T-helper 22 cell (primary cell): ENCODE measurements around the gene ZNF865.

ENCODE experiments used
- DNase-seq: peaks from one replicate; pipeline ENCODE4 v3.0.0-alpha.2; 2020; ENCODE audit warnings: low read depth

Gene ZNF865

DNA sequence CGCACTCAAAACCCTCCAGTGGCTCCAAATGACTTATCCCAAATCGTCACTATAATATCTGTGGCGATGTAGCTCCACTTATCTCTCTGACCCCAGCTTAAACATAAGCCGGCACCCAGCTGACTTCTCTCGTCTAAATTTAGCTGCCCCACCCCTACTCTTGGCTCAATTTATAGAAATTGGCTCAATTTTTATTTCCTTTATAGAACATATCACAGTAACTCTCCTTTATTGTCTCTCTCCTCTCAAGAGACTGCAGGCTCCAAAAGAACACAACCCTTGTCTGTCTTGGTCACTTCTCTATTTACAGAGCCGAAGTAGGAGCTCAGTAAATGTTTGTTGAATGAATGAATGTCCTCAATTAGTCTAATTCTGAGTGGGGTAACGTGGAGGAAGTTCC lies 18.1 kb downstream of the ZNF865 start:
- no peak for DNase-seq

DNA sequence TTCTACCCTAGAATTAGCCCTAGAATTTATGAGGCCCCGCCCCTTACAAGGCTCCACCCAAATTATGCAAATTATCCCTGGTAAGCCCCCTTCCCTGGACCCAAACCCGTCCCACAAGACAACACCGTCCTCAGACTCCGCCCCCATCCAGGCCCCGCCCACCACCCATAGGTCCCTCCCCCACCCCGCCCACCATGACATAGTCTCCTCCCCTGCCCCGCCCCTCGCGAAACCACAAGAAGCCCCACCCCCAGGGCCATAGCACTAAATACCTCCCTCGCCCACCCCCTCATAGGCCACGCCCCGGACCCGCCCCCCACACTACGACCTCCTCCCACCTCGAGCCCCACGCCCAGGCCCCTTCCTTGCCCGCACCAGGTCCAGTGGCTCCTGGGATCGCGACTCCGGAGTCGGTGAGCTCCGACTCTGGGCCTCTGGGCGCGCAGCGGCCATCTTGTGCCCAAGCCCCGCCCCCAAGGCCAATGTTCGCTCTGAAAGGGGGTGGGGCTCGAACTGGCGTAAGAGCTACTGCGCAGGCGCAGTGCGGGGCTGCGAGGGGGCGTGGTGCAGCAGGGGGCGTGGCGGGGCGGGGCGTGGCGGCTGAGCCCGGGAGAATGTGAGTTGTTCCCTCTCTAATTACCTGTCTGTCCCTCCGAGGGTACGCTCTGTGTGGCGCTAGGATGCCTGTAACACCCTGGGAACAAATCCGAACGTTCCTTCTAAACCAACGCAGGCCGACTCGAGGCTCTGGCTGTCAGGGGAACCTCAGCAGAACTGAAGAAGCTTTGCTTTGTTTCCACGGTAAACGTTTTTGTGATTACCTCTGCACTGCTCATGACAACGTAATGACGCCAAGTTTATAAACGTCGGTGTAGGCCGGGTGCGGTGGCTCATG lies 18.9 kb downstream of the ZNF865 start, which contains the start of gene ZNF784:
Gene ZNF784 (minus strand): TSS at position 458 of the 895 bp plus-strand sequence. CDS start 5 bp downstream, at position 453.
- DNase-seq = peak; percentile 86

DNA sequence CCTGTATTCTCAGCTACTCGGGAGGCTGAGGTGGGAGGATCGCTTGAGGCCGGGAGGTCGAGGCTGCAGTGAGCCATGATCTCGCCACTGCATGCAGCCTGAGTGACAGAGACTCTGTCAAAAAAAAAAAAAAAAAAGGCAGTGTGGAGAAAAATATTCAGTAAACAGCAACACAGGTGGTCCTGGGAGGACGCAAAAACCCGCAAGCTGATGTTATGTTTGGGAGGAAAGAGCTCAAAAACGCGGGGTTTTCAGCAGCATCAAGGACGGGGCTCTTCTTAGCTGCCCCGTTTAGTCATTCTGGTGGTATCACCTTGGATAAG lies 19.5 kb downstream of the ZNF865 start:
- no peak for DNase-seq

- DNase-seq = peak; percentile 67
Observed at GRCh38 chr19:55626350-55626749, 20.9 kb downstream of the ZNF865 start.

- peak; percentile 71 for DNase-seq
Observed at GRCh38 chr19:55632463-55632834, 27.0 kb downstream of the ZNF865 start.

DNA sequence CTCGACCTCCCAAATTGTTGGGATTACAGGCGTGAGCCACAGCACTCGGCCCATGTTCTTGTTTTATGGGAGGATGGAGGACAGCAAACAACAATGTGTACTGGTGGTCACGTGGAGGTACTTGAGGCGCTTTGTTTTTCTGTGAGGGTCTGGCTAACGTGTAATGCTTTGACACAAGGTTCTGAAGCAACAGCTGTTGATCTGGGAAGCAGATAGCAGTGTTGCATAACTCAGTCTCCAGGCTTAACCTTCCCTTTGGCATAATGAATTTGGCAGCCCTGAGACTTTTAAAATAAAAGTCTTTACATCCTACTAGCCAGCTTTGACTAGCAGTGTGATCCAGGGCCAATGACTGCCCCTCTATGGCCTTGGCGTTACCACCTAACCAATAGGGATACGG lies 28.4 kb downstream of the ZNF865 start:
- DNase-seq = no peak

GRCh38 chr19:55635334-55635717 lies 29.9 kb downstream of the ZNF865 start:
- no peak for DNase-seq

DNA sequence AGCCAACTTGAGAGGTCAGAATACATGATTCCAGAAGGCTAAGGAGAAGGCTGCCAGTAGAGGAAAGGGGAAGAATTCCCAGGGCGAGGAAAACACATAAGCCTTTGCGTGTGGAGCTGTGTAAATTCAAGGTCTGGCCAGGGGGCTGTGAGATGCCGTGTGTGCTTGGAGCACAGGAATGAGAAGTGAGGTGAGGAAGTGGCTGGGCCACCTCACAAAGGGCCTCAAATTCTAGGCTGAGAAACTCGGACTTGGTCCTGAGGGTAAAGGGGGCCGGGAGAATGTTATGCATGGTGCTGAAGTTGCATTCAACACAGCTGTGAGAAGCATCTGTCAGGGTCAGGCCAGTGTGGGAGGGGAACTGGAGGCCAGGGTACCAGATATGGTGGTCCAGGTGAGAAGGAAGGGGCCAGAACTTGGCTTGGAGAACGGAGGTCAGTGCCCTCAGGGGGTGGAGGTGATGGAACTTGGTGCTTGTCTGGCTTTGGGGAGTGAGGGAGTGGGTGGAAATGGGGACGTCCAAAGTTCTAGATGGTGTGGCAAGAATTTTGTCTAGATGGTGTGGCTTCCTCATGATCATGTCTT lies 30.5 kb downstream of the ZNF865 start:
- DNase-seq = no peak

DNA sequence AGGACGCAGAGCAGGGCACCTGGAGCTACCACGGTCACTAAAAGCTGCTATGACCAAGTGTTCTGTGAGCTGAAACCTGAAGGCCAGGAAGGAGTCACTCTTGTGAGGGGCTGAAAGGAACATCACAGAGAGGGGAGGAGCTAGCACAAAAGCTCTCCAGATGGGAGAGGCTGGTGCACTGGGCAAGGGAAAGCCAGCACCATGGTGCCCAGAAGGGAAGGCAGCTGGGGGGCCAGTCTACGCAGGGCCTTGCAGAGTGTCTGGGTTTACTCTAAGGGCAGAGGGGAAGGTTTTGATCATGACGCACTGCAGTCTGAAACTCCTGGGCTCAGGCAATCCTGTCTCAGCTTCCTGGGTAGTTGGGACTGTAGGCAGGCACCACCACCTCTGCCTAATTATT lies 31.3 kb downstream of the ZNF865 start:
- no peak for DNase-seq

- no peak for DNase-seq
Observed at GRCh38 chr19:55637534-55637933, 32.1 kb downstream of the ZNF865 start.

- DNase-seq = peak; percentile 38
Observed at GRCh38 chr19:55638864-55639359, 33.5 kb downstream of the ZNF865 start.

DNA sequence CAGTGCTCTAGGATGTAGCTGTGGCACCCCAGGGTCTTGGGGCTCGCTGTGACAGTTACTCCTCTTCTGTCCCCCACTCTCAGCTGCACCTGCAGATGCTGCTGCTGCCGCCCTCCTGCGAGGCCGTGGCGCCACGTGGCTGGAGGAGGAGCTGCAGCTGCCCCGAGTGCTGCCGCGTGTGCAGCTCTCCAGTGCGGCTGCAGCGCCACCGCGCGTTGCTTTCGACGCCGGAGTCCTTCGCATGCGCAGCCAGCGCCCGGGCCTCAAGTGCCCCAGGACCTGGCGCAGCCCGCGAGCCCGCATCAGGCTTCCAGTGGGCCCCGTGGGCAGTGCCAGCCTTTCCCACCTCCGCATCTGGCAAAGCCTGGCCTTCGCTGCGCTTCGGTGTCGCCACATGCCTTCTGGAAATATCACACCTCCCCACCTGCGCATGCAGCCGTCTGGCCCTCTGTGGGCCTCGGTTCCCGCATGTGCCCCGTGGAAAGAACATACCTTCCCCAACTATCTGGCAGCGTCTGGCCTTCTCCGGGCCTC lies 34.7 kb downstream of the ZNF865 start:
- peak; percentile 55 for DNase-seq

DNA sequence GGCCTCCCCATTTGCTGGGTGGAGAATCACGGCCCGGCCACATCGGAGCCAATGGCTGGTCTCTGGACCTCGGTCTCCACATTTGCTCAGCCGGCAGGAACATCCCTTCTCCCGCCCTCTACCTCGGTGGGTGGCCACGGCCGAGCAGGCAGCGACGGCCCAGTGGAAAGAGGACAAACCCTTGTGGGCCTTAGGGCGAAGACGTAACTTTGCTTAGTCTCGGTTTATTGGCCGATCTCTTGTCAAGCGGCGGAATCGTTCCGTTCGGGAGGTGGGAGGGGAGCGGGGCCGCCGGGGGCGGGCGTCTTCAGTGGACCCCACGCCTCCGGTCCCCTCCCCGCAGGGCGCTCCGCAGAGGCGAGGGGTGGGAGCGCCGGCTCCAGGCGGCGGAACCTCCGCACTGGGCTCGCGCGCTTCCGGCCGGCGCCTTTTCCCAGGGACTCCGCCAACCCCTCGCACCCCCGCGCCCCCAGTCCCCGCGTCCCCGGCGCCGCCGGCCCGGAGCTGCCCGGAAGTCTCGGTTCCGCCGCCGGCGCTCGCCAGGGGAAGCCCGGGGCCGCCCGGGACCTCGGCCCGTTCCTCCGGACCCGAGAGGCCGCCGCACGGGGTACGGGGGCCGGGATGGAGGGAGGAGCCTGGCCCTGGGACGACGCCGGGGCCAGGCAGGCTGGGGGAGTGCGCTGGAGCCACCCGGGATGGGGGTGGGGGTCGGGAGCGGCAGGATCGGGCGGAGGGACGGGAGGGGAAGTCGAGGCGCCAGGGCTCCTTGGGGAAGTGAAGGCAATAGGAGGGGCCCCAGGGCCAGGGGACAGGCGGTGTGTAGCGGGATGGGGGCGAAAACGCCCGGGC lies 35.4 kb downstream of the ZNF865 start, which contains the start of gene ZNF580:
Gene ZNF580 (plus strand): TSS at position 426 of the 849 bp plus-strand sequence. CDS start 1,507 bp downstream, outside the sequence.
- DNase-seq = peak; percentile 32

DNA sequence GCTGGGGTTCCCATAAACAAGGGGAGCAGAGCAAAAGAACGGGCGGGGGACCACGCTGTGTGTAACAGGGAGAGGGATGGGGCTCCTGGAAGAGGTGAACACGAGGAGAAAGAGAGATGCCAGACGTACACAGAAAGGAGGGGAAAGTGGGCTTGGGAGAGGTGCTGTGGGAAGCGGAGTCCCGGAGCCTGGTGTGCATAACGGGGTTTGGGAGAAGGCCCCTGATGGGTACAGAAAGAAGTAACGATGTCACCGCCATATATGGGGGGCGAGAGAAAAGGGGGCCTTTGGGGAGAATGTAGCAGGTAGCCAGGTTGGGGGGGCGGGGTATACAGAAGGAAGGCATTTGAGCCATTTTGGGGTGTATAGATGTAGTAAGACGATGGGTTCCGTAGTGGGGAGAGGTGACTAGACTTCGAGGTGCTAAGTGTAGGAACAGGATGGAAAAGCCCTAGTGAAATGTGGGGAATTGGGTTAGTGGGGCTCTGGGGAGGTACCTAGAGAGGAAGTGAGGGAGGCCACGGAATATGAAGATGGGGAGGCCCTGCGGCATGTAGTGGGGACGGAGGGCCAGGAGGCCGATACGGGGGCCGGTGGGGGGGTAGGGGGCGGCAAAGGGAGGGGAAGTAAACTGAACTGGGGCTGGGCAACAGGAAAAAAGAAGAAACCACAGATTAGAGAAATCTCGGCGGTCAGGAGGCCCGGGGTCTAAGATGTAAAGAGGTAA lies 36.1 kb downstream of the ZNF865 start:
- no peak for DNase-seq

- no peak for DNase-seq
Observed at GRCh38 chr19:55642153-55643002, 36.9 kb downstream of the ZNF865 start.

GRCh38 chr19:55643003-55643886 lies 37.8 kb downstream of the ZNF865 start, which contains the start of gene ZNF581:
Gene ZNF581 (plus strand): TSS chr19:55643649. CDS start chr19:55644572, 923 bp downstream.
- DNase-seq = peak; percentile 63

DNA sequence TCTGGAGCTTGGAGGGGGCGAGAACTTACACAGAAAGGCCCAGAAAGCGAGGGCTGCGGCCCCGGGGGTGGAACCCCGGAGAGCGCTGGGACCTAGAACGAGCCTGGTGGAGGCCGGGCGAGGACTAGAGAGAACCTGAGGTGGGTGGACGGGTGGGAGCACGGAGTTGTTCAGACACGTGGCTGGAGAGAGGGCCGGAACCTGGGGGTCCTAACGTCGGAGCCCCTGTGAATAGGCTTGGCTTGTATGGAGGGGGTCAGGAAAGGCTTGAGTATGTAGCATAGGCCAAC lies 38.4 kb downstream of the ZNF865 start:
- DNase-seq = no peak

GRCh38 chr19:55644191-55644833 lies 38.9 kb downstream of the ZNF865 start:
- DNase-seq = no peak
